ENCODE measurements around the gene ALG11.

DNA sequence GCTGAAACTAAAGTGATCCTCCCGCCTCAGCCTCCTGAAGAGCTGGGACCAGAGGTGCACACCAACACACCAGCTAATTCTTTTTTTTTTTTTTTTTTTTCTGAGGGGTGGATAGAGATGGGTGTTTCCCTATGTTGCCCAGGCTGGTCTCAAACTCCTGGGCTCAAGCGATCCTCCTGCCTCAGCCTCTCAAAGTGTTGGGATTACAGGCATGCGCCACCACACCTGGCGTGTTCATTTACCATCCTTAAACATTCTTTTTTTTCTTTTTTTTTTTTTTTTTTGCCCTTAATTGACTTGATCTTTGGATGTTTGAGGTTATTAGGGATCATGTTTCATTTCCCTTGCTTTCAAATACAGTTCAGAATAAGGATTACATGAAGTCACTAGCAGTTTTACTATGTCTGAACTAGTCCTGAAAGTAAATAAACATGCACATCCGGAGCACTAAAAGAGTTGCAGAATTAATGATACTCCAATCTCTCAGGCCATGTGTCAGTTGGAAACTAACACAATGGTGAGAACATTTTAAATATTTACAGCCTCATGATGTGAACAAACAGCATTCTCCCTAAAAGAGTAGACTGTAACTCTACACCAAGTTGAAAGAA lies 22.5 kb downstream of the ALG11 start:
- TF ChIP-seq CTCF (IDR thresholded peaks at IDR 0.05) (no peak), EZH2 (IDR thresholded peaks at IDR 0.05; ENCODE audit: borderline replicate concordance, insufficient read depth, low read depth, low read length, poor library complexity, severe bottlenecking) (no peak)
